GM06990 (cell line): ENCODE measurements around the gene CNGA4.

ENCODE experiments used
- DNase-seq: peaks from one replicate; pipeline ENCODE4 v3.0.0-alpha.2; 2011; ENCODE audit not compliant: insufficient read length; ENCODE audit errors: extremely low read depth
- H3K27me3 ChIP-seq: replicated peaks from 2 replicates; pipeline ENCODE4 v1.6.0; 2011; ENCODE audit warnings: low read length; ENCODE audit not compliant: control insufficient read depth, insufficient read depth
- H3K36me3 ChIP-seq: 2 replicates; pipeline ENCODE4 v1.5.1; 2011; ENCODE audit warnings: low read length; ENCODE audit not compliant: control insufficient read depth, insufficient read depth
- H3K4me3 ChIP-seq: replicated peaks from 2 replicates; pipeline ENCODE4 v1.5.1; 2011; ENCODE audit warnings: low read depth, mild to moderate bottlenecking, control low read depth, low read length
- TF ChIP-seq, protein P1 (sequence below): IDR thresholded peaks from 2 replicates; pipeline ENCODE4 v1.5.1; 2011; ENCODE audit warnings: low read length, control low read depth, mild to moderate bottlenecking, inconsistent platforms; ENCODE audit not compliant: insufficient read depth, poor library complexity, severe bottlenecking

The CNGA4 gene

DNA sequence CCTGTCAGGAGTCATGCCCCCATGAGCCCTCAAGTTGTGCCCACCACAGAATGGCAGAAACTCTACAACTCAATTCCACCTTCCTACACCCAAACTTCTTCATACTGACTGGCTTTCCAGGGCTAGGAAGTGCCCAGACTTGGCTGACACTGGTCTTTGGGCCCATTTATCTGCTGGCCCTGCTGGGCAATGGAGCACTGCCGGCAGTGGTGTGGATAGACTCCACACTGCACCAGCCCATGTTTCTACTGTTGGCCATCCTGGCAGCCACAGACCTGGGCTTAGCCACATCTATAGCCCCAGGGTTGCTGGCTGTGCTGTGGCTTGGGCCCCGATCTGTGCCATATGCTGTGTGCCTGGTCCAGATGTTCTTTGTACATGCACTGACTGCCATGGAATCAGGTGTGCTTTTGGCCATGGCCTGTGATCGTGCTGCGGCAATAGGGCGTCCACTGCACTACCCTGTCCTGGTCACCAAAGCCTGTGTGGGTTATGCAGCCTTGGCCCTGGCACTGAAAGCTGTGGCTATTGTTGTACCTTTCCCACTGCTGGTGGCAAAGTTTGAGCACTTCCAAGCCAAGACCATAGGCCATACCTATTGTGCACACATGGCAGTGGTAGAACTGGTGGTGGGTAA is 39.6 kb upstream of the CNGA4 start, which contains the start of gene OR52W1:
TSS of gene OR52W1 (plus strand) at position 51 of the 637 bp plus-strand sequence. CDS start at position 51, 0 bp downstream.
- TF ChIP-seq, protein P1, sequence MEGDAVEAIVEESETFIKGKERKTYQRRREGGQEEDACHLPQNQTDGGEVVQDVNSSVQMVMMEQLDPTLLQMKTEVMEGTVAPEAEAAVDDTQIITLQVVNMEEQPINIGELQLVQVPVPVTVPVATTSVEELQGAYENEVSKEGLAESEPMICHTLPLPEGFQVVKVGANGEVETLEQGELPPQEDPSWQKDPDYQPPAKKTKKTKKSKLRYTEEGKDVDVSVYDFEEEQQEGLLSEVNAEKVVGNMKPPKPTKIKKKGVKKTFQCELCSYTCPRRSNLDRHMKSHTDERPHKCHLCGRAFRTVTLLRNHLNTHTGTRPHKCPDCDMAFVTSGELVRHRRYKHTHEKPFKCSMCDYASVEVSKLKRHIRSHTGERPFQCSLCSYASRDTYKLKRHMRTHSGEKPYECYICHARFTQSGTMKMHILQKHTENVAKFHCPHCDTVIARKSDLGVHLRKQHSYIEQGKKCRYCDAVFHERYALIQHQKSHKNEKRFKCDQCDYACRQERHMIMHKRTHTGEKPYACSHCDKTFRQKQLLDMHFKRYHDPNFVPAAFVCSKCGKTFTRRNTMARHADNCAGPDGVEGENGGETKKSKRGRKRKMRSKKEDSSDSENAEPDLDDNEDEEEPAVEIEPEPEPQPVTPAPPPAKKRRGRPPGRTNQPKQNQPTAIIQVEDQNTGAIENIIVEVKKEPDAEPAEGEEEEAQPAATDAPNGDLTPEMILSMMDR: no peak
- Histone ChIP-seq H3K4me3 (no peak within 1 kb of the TSS), H3K36me3 (no peaks in the 10 kb centered on the region), H3K27me3 (no peaks in the 10 kb centered on the region)
- DNase-seq: no peak

DNA sequence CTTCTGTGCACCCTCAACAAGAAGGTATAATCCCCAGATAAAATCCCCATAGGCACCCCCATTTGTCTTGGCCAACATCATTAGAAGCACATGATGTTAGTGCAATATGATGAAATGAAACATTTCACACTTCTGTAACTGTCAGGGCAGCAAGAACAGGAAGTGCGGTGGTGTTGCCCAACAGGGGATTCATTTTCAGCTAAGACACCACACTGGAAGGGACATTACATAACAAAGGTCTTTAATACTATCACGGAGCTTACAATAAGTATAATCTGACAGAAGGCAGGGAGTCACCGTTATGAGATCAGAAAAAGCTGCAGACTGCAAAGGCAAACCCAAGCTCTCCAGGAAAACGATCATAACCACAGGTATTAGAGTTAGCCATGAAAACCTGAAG is 37.9 kb upstream of the CNGA4 start:
- Histone ChIP-seq H3K4me3 (no peak overlapping the region), H3K27me3 (no peaks in the 10 kb centered on the region), H3K36me3 (0 out of 2 replicates have a peak, but pooled peaks cover 2% of the 10 kb centered on the region)
- no peak for DNase-seq
- TF ChIP-seq, protein P1: no peak

DNA sequence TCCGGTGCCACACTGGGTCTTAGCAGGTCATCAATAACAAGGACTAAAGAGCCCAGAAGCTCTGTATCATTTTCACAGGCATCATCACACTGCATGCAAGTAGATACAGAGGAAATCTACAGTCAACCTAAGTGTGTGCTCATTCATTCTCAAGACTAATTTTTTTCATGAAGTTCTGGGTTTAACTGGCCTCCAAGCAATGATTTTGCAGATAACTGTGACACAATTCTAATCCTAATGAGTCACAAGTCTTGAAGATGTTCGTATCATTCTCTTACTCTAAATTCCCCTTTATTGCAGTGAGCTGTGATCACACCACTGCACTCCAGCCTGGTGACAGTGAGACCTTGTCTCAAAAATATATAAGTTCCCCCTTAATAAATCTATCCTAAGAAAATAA is 37.4 kb upstream of the CNGA4 start:
- no peak for DNase-seq
- no peaks in the 10 kb centered on the region for H3K27me3 ChIP-seq
- H3K36me3 ChIP-seq: 0 out of 2 replicates have a peak, but pooled peaks cover 2% of the 10 kb centered on the region
- TF ChIP-seq, protein P1: no peak
- H3K4me3 ChIP-seq: no peak overlapping the region

DNA sequence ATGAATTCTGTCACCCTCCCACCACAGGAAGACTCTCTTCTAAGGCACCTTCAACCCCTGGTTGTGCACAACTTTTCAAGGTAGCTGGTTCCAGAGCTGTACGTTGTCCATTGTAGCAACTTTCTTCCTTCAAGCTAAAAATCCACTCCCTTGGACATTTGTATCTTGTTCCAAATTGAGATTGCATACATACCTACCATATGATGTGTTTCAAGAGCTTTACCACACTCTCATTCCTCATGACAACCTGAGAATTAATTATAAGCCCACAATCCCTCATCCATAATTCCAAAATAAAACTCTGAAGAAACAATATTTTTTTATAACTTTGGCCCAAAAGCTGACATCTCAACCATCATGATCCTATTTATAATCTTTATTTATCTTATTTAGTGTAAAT is 36.8 kb upstream of the CNGA4 start:
- no peak for DNase-seq
- TF ChIP-seq, protein P1: no peak
- H3K36me3 ChIP-seq: 0 out of 2 replicates have a peak, but pooled peaks cover 2% of the 10 kb centered on the region
- no peaks in the 10 kb centered on the region for H3K27me3 ChIP-seq
- no peak overlapping the region for H3K4me3 ChIP-seq

DNA sequence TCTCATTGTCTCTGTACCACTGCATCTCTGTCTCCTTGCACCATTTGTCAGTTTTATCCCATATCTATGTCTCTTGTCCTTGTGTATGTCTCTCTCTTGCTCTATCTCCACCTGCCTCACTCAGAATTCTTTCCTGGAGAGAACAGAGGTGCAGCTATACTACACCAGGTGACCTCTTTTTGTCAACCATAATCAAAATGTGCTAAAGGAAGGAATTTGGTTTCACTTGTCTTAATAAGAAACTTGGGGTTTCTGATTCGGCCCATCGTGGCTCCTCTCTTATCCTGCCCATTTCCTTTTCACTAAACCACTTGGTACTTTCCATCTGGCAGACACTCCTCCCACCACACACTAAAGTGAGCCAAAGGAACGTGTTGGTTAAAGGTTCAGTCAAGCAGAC is 35.6 kb upstream of the CNGA4 start:
- no peaks in the 10 kb centered on the region for H3K27me3 ChIP-seq
- TF ChIP-seq, protein P1: no peak
- DNase-seq: no peak
- 0 out of 2 replicates have a peak, but pooled peaks cover 2% of the 10 kb centered on the region for H3K36me3 ChIP-seq
- no peak overlapping the region for H3K4me3 ChIP-seq
